ENCODE data around the gene COL28A1.
"Not testable (repeated sequence)": the region's sequence is repeated elsewhere in the genome, so short reads cannot be mapped to it uniquely, and the experiment has no call there.

The COL28A1 gene

DNA sequence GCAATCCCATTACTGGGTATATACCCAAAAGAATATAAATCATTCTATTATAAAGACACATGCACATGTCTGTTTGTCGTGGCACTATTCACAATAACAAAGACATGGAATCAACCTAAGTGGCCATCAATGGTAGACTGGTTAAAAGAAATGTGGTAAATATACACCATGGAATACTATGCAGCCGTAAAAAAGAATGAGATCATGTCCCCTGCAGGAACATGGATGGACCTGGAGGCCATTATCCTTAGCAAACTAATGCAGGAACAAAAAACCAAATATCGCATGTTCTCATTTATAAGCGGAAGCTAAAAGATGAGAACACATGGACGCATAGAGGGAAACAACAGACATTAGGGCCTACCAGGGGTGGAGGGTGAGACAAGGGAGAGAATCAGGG lies 25.9 kb upstream of the COL28A1 start:
- not testable (repeated sequence) for DNase-seq (ENCODE audit: low spot score)

DNA sequence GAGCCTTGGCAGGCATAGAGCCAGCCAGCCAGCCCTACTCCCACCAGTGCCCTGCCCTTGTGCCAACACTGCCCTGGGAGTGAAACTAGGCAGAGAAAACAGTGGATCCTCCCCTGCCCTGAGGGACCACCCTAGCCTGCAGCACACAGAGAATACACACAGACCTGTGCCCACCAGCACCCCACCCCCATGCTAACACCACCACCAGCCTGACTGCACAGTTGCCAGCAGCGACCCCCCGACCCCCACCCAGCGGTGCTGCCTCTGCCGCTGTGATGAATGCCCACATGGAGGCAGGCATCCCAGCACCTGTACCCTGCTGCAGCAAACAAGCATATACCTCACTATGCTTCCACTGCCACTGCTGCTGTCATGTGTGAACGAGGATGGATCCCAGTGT lies 21.6 kb upstream of the COL28A1 start:
- DNase-seq (ENCODE audit: low spot score): no peak

DNA sequence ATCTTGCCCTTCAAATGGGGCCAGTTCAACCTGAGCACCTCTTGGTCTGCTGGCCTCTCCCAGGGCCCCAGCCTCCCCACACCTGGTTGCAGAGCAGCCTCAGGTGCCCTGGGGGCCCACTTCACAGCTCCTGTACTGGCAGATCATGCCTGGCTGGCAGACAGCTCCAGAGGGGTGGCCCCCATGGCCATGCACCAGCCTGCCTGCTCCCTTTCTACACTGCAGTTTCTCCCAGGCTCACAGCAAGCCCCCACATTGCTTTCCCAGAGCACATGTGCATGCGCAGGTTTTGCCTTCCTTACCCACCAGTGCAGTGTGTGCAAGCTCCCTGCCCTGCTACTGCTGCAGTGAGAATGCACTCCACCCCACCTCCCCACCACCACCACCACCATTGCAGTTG lies 21.2 kb upstream of the COL28A1 start:
- no peak for DNase-seq (ENCODE audit: low spot score)

DNA sequence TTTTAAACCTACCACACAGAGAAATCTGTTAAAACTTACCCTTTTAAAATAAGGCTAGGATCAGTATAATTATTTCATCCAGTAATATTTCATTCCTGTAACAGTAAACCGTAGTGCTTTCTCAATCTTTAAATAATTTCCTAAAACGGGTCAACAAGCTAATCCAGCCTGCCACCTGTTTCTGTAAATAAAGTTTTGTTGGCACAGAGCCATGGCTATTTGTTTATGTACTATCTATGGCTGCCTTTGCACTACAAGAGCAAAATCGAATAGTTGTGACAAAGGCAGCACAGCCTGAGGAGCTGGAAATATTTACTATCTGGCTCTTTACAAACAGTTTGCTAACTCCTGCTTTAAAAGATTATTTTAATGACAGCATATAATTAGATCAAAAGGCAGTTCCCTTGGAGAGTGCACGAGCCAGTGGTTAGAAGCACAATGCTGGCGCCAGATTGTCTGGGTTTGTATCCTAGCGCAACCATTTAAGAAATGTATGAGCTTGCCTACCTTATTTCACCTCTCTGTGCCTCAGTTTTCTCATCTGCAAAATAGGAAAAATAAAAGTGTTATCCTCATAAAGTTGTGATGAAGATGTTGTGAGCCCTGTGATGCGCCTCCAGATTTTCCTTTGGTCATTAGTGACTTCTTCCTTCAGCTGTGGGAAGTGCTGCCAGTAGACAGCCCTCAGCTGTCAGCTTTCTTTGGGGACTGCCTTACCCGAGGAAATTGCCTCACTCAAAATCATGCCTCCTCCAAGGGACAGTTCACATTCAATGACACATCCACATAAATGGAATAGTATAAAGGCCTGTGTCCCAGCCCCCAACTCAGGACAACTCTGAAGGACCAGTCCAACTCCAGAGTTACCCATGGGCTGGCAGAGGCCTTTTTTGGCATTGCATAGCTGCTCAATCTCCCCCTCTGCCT lies 19.2 kb upstream of the COL28A1 start:
- DNase-seq (ENCODE audit: low spot score): no peak

DNA sequence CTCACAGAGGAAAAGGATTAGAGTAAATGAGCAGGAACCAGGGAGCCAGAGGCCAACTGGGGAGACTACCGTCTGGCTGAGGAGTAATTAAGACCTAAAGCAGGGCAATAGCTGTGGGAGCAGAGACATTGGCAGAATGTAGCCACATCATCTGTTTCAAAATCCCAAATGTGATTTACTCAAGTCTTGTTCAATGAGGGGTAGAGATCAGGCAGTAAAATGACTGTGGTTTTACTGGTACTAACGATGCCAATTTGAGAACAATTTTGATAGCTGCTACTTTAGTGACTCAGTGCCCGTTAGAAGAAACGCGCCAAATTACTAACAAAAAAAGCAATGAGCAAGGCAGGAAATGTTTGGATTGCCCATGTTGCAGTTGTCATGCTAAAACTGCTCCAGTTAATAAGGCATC lies 18.4 kb upstream of the COL28A1 start:
- DNase-seq (ENCODE audit: low spot score): no peak

DNA sequence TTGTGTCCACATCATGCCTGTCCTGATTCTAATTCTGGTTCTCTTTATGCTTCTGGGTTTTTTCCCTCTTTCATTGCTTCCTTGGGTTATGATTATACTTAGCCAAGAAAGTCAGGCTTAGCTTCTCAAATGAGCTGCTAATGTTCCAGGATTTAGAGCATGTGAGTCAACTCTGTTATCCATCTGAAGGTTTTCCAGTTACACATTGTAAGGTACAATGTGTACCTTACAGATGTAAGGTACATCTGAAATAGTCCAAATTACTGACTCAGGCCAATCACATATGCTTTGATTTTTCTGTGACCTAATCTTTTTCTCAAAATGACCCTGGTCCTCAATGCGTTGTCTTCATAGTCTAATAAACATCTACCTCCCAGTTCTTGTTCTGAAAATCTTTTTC lies 17.7 kb upstream of the COL28A1 start:
- no peak for DNase-seq (ENCODE audit: low spot score)

DNA sequence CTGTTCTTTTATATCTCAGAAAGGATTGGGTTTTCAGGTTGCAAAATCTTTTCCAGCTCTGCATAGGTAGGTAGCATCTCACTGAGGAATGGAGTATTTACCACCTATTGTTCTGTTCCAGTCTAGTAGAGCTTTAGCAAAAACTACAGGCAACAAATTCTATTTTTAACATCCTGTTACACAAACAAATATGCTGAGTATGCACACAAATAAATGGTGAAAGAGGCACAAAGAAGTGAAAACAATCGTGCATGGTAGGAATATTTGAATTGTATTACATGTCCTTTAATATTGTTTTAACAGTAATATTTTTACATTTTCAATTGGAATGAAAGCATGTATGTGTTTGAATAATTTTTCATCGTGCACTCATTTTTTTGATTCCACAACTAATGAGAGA lies 16.5 kb upstream of the COL28A1 start:
- DNase-seq (ENCODE audit: low spot score): no peak

DNA sequence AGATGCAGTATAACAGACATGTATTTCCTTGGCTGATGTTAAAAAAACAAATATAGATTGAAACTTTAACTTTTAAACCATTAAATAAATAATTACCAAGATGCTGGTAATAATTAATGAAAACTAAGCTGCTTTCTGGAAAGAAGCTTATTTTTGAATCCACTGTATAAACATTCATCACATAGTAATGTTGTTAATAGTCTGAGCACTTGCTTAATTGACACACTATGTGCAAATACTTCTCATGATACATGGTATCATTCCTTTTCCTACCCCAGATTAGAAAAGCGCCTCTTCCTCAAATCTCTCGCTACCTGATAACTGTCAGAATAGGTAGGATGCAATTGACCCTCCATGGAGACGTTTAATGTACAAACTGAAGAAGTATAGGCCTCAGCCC lies 15.0 kb upstream of the COL28A1 start:
- DNase-seq (ENCODE audit: low spot score): no peak

DNA sequence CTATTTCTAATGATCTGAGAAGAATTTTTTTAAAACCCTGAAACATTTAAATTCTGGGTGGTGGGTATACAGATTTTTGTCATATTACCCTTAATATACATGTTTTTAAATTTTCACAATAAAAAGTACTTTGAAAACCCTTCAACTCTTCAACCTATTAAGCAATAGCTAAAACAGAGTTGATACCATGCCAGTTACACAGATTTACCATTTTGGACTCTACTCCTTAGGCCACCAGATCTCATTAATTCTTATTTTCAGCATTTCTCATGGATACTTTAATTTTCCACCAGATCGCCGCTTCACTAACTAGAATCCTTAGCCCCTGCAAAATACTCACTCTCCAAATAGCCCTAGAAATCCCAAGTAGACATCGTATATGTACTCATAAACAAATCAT lies 12.7 kb upstream of the COL28A1 start:
- no peak for DNase-seq (ENCODE audit: low spot score)

DNA sequence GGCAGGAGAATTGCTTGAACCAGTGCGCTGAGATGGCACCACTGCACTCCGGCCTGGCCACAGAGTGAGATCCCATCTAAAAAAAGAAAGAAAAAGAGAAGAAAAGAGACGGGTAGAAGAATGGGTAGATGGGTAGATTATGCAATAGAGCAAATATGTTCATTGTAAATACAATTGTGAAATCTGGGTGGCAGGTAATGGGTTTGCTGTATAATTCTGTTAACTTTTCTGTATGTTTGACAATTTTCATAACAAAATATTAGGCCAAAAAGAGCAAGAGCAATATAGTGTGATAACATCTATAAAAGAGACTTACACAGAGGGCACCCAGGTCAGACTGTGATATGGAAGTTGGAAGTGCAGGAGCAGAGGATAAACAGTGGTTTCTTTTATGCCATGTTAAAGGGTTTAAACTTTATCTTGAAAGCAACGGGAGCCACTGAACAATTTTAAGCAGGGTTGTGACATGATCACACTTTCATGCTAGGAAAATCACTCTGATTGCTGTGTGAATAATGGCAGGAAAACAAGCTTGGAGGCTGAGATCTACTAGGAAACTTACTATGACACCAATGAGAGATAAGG lies 6.7 kb upstream of the COL28A1 start:
- no peak for DNase-seq (ENCODE audit: low spot score)

DNA sequence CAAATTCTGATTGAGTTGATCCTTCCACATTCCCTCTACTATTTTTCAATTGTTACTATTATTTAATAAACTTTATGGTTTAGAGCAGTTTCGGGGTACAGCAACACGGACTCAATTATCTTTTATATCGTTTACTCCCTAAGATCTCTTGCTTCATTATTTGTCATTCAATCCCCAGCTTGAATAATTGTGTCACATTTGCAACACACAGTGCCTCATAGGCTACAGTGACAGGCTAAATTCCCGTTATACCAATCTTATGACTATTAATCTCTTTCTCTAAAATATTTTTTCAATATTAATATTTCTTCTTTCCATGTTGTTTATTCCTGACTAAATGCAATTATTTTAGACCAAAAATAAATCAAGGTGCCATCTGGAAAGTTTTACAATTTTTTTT lies 4.0 kb upstream of the COL28A1 start:
- DNase-seq (ENCODE audit: low spot score): no peak

DNA sequence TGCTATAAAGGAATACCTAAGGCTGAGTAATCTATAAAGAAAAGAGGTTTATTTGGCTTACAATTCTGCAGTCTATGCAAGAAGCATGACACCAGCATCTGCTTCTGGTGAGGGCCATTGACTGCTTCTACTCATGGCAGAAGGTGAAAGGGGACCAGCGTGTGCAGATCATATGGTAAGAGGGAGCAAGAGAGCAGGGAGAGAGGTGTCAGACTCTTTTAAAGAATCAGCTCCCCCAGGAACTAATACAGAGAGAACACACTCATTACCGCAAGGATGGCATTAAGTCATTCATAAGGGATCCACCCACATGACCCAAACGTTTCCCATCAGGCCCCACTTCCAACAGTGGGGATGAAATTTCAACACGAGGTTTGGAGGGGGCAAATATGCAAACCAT lies 3.5 kb upstream of the COL28A1 start:
- DNase-seq (ENCODE audit: low spot score): no peak

DNA sequence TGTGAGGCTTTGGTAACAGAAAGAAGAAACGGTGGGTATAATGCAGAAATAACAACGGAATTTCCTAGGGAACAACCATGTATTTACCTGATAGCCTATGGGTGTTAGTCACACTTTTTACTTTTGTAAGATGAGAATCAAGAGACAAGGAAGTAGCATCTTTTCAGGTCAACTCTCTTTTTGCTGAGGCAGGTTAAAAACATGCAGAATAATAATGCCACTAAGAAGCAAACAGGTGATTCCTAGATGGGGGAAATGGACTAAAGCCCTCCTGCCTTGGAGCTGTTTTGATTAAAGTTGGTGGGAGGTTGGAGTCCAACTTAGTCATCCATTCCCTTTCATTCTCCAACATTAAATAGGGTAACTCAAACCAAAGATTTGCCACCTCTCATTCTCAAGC lies 2.0 kb upstream of the COL28A1 start:
- no peak for DNase-seq (ENCODE audit: low spot score)

DNA sequence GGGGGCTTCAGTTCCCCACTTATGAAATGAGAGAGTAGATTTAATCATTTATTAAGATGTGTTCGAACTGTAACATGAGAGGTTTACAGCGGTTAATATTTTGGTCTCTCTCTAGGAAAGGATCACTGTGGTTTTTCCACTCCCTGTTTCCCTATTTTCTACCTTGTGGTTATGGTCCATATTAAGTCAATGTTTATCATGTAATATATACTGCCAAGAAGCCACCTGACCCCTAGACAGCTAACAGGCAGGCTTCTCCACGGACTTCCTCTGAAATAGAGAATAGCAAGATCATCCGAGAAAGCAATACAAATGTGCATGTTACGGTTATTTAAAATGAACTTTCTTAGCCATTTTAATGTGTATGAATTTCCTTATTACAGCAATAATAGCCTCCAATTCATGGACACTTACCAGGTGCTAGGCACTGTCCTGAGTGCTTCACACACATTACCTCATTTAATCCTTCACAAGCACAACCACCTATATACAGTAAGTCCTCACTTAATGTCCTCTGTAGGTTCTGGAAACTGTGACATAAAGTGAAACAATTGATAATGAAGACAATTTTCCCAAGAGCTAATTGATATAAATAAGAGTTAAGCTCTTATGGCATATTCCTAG lies 835 bp upstream of the COL28A1 start:
- DNase-seq (ENCODE audit: low spot score): no peak

DNA sequence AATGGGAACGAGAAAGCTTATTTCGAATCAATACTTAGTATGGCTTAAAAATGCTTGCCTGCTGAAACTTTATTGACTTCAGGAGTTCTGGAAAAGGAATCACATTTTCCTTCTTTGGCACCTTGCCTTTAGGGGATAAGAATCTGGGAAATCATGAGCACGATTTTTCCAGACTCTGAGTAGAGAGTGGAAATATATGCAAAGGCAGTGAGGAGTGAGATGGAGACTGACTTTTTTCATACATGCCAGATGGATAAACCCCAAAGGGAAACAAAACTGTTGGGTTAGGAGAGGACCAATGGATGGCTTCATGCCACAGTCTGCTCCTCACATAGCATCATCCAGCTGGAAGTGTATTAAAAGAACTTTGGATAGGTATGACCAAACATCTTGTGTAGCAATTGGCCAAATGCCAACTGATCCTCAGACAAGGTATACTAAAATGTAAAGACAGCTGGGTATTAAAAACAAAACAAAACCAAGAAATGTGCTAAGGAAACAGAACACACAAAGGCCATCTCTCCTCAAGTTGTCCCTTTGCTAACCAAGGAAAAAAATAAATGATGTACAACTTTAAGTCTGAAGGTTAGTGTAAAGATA lies 1.7 kb downstream of the COL28A1 start:
- no peak for DNase-seq (ENCODE audit: low spot score)

DNA sequence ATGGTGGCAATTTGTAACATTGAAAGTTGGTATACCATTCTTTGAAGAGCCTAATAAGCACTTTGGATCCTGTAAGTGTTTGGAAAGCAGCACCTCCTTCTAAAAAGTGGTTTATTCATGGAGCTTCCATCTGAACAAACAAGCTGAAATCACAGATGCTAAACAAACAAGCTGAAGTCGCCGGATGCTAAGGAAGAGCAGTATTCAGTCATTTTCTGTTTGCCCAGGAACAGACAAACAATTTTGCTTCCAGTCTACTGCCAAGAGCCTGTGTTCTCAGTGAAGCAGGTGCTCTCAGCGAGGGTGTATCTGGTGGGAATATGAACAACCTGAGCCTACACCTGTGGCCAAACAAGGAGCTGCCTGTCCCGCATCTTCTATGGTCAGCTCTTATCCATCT lies 6.3 kb downstream of the COL28A1 start:
- no peak for DNase-seq (ENCODE audit: low spot score)

DNA sequence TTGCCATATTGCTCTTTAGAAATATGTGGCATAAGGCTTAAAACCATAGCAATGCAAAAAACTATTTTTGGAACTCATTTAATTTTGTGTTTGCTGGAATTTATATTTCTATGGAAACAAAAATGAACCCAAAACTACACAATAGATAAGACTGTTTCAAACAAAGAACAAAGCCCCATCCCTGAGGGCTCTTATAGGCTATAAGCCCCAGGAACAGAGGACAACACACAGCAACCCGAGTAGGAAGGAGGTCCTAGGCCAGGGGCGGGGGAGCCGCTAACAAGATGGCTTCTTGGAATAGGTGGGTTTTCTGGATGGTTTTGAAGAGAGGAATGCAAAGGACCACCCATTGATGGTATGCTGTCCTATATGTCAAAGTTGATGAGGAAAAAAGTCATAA lies 8.6 kb downstream of the COL28A1 start:
- no peak for DNase-seq (ENCODE audit: low spot score)

DNA sequence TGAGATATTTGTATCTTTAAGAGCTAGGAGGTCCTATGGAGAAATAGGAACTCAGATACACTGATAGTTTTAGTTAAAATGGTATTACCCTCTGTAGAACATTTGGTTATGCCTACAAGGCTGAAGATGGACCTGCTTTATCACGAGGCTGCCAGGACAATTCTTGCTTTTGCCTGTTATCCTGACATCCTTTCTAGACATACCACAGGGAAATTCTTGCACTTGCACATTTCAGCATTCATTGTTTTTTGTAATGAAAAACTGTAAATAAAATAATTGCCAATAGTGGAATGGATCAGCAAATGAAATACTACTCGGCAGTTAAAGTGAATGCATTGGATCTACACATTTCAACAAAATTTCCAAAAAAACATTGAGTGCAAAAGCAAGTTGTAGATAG lies 9.7 kb downstream of the COL28A1 start:
- DNase-seq (ENCODE audit: low spot score): no peak

DNA sequence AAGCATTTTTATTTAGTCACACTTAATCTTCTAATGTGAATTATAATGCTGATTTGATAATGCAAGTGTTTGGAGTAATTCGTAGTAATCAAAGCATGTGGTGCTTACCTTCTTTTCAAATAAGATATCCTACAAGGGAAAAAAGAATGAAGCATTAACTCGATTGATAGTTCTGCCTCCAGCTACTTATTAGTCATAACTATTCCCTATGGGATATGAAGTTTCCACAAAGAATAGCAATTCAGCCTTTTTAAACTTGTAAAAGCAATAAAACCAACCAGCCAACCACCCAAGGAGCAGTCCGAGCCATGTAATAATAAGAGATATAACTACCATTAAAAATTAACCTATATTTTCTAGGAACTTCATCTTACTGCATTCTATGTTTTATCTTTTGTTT lies 11.6 kb downstream of the COL28A1 start:
- DNase-seq (ENCODE audit: low spot score): no peak

DNA sequence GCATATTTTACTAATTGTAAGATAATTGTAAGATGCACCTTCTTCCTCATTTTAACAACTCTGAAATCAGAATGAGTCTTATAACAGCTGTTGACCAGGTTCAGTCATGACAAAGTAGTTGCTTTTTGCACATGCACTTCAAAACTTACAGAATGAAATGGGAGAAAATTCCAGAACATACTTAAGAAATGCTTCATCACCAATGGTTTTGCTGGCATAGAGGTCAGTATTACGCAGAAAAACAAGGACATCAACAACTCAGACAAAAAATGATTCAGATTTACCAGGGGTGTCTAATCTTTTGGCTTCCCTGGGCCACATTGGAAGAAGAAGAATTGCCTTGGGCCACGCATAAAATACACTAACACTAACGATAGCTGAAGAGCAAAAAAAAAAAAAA lies 13.3 kb downstream of the COL28A1 start:
- no peak for DNase-seq (ENCODE audit: low spot score)

DNA sequence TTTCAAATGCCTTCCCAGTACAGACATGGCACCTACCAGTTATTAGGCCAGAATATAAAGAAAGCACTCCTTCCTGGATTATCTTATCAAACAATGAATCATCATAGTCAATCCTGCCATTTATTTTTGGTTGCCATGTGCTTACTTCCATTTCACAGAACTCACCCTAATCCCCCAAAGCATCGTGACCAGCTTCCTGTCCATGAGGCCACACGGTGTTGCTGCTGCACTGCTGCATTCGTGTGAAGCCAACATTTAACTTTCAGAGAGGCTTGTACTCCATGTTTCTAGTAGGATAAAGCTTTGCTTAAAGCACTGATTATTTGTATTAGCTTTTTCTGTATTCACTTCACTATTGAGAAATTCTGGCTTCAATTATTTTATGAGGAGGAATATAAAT lies 14.4 kb downstream of the COL28A1 start:
- no peak for DNase-seq (ENCODE audit: low spot score)

DNA sequence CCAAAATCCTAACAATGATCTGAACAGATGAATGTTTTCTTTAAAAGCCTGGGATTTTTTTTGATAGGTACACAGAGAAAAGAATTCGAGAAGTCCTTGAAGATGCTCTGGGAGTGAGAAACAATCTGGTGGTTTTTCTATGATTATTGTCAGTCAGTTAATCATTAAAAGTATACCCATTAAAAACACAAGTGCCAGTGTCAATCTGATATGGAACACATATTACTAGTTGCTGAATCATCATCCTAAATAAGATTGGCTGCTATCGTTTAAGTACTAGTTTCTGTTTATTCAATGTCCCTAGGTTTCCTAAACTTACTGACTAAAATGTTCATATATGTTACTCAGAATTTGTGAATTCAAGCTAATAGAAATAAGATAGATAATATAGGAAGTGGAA lies 16.1 kb downstream of the COL28A1 start:
- DNase-seq (ENCODE audit: low spot score): no peak

DNA sequence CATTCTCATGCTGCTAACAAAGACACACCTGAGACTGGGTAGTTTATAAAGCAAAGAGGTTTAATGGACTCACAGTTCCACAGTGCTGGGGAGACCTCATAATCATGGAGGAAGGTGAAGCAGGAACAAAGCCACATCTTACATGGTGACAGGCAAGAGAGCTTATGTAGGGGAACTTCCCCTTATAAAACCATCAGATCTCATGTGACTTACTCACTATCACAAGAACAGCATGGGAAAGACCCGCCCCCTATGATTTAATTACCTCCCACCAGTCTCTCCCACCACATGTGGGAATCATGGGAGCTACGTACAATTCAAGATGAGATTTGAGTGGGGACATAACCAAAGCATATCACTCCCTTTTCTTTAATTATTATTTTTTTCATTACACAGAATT lies 16.6 kb downstream of the COL28A1 start:
- no peak for DNase-seq (ENCODE audit: low spot score)

All from CD4-positive, alpha-beta T cell treated with Interleukin-2 at 100 ng/mL for 4 hours (primary cell).